Stimulated activated CD4-positive, alpha-beta T cell treated with anti-CD3 and anti-CD28 coated beads, Interleukin-2, amount 100 ng/mL, for 48 hours (primary cell): Measurements from ENCODE around the gene COMTD1.

Source experiments
- DNase-seq, 2 donors: peaks; one replicate each; pipeline ENCODE4 v3.0.0-alpha.2; 2020

COMTD1 gene

DNA sequence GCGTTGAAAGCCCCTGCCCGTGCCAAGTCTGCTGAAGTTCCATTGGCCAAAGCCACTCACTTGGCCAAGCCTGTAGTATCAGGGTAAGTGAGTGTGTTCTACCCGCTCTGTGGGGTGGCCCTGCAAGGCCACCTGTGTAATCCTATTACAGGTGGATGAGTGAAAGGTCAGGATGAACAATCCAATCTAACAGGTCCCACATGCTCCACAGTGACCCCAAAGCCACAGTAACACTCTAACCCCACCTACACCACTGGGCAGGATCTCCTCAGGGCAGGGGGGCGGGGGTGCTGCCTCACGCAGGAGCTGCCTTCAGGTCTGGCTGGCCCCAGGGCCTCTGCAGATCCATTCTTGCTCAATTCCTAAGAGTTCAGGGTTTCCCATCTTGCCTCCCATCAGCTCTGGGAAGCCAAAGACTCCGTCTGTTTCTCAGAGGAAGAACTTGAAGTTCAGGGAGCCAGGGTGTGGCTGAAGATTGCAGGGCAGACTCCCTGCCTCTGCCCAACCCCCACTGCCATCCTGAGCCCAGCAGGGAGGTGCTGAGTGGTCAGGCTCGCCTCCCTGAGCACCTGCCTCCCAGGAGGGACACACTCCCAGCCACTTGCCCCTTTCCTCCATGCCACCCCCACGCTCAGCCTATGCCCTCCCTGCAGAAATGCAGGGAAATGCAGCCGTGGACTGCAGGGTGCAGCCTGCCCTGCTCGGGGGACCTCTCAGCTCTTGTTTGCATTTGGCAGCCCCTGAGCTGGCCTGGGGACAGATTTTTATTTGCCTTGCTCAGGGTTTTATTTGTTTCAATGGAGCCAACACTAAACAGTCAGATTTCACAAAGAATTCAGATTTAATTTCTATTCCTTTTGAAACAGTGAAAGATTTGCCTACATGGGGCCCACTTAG lies 9.8 kb upstream of the COMTD1 start:
- DNase-seq: no peak

DNA sequence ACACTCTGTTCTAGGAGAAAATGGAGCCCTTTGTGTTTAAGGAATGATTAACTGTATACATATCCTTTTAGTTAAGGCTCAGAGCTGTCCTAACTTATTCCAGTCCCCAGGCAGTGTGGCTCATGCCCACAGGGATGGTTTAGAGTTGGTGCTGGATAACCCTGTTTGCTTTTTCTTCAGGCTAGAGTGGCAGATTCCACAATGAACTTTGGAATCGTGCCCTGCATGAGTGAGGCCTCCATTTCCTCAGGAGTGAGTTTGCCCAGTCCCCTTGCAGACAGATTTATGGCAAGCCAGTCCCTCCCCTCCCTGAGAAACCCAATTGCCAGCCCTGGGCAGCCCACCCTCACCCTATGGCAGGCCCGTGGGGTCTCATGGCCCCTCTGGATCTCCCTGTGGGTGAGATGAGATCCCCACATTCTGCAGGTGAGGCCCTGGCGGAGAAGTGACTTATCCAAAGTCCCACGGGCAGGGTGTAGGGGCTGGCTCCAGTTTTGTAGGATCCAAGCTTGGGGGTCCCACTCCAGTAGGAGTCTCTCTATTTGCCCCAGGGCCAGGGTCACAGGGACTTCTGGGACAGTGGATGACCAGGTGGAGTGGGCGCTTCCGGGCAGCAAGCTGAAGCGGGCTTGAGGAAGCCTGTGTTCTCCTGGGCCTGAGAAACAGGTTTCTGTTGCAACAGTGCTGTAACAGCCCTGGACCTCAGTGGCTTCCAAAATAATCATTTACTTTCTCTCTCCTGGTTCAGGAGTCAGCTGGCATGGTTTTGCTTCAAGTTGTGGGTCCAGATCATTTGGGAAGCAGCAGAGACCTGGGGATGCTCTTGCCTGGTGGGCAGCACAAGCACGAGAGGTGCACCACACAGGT lies 9.0 kb upstream of the COMTD1 start:
- DNase-seq: no peak

DNA sequence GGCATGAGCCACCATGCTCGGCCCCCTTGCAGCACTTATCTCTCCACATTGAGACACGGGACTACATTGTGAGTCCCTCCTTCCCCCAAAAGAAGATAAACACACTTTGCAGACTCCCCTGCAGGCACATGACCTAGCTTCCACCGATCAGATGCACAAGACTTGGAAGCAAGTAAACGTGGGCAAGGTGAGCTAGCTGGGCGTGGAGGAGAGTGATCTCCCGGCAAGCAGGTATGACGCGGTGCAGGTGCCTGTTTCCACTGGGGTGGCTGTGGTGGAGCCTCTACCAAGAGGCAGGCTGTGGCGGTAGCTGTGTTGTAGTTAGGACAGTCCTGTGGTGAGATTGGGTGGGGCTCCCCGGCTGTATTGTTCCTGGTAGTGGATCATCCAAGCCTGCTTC lies 7.7 kb upstream of the COMTD1 start:
- no peak for DNase-seq

DNA sequence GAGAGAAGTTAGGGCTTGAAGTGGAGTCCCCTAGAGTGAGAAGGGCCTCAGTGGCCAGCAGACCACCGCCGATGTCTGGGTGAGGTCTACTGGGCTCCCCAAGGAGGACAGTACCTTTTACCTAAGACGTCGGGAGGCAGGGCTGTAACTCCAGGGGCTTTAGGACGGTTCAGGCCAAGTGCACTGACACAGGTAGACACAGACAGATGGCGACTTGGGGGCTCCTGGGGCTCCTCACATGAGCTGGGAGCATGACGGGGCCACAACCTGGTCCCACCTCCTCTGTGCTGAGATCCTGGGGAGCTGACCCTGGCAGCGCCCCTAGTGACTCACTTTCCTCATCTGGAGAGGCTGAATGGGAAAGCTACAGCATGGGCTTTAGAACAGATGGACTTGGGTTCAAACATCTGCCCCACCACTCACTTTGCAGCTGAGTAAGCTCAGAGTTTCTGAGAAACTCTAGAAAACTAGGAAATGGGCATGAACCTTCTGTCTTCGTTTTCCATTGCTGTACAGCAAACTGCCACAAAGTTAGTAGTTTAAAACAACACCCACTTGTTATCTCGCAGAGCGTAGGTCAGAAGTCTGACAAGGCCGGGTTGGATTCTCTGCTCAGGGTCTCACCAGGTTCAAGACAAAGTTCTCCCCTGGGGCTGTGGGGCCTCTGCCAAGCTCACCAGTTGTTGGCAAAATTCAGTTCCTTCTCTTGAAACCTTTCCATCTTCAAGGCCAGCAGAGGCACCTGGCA lies 4.7 kb upstream of the COMTD1 start:
- no peak for DNase-seq

GRCh38 chr10:75239096-75239790 lies 3.5 kb upstream of the COMTD1 start:
- DNase-seq: no peak

DNA sequence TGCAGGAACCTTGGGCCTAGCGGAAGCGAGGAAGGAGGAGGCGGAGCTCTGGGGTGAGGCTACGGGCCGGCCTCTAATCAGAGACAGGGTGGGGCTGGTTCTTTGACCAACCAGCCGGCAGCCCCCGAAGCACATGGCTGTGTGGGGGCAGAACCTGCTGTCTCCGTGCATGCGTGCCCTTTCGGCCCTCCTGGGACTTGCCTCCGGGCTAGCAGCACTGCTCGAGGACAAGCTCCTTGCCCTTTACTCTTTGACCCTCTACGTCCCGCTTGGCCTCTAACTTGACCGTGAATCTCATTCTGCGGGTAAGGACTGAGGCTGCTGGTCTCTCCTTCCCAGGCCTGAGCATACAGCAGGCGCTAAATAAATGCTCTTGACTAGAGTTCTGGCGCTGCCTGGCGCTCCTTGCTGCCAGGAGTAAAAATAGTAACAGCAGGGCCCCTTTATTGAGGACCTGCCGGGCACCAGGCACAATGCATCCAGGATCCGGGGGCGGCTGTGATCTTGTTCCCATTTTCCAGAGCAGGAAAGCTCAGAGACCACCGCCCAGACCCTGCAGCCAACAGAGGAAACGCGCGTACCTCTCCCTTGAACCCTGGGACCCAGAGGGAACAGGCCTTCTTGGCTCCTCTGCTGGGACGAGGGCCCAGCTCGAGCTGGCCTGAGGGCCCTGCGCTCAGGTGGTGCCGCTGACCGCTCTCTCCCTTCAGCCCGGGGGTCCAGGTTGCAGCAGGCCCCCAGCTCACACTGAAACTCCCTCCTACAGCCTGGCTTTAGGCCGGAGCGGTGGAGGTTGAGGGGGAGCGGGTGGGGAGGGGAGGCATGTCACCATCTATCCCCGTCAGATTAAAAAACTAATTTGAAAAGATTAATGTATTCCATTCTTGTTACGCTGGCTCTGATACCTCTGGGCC lies 2.7 kb upstream of the COMTD1 start:
- DNase-seq: no peak

DNA sequence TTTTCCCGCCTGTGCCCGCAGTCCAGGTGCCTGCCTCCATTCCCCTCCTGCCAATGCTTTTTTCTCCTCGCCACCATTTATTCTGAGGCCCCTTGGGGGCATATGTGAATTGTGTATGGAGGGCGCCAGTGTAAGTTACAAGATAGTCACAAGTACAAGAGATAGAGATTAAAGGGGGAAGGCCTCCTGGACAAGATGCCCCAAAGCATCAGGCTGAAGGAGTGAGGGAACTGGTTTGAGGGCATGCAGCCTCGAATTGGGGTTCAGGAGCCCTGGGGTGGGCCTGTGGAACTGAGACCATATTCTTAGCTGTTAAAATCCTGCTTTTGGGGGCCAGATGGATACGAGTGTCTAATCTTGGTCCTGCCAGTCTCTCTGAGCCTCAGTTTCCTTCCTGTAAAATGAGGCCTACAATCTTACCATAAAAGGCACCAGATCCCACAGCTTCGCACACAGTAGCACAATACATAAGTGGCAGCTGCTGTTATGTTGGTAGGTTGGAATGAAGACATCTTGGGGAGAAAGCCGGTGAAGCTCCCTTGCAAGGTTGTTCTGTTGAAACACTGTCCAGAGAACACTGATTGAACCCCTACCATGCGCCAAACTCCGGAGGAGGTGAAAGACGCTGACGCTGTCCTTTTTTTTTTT lies 545 bp upstream of the COMTD1 start:
- no peak for DNase-seq

DNA sequence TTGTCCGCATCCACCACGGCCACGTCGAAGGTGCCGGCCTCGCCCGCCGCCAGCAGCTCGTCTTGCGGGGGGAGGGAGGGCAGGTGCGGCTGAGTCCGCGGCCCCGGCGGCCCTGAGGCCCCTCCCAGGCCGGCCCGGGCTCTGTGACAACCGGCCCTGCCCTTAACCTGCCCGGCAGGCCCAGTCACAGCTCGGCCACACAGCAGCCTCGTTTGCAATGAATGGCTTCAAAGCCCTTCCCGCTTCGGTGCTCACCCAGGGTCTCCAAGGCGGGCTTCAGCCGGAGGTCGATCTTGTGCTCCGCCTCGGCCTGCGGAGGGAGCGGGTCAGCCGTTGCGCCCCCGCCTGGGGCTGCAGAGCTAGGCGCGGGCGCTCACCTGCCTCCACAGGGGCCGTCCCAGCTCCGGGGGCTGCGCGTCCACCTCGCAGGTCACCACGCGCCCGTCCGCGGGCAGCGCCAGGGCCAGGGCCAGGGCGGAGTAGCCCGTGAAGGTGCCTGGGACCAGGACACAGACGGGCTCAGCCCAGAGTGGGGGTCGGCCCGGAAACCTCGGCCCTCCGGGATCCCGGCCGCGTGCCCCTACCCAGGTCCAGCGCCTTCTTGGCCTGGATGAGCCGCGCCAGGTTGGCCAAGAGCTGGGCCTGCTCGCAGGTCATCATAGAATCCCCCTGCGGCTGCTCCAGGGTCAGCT lies 928 bp downstream of the COMTD1 start:
- peak in 1 of 2 donors; percentile 22 for DNase-seq

- DNase-seq: peak; percentile 97 to 99
These were observed 1.6 kb downstream of the COMTD1 start for GRCh38 chr10:75234017-75234682.

DNA sequence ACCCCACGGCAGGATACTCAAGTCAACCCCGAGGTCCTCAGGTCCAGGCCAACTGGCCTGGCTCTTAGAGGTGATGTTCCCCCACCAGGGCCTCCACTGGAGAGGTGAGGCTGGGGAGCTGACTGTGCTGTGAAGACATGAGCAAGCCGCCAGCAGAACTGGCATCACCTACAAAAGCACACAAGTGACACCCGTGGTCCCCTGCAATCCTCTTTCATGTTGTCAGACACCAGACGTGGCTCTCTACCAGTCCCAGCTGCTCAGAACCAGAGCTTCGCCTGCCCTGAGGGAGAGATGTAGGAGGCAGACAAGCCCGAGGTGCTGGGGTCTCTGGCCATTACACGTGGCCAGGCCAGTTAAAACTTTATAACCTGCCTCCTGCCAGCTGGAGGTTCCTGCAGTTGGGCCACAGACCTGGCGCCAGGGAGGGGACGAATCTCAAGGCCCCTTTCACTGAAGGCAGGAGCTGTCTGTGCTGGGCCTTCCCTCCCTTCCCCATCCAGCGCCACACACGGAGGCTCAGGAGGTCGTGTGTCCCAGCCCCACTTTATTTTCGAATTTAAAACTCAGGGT lies 2.2 kb downstream of the COMTD1 start:
- no peak for DNase-seq

GRCh38 chr10:75231672-75232581 lies 3.8 kb downstream of the COMTD1 start:
- DNase-seq: no peak

GRCh38 chr10:75230600-75231038 lies 5.1 kb downstream of the COMTD1 start:
- peak; percentile 91 for DNase-seq

GRCh38 chr10:75229971-75230370 lies 5.8 kb downstream of the COMTD1 start:
- no peak for DNase-seq

- DNase-seq: no peak
These were observed 6.9 kb downstream of the COMTD1 start for GRCh38 chr10:75228834-75229233.

GRCh38 chr10:75228278-75228677 lies 7.5 kb downstream of the COMTD1 start:
- DNase-seq: no peak

- no peak for DNase-seq
These were observed 9.1 kb downstream of the COMTD1 start for GRCh38 chr10:75226656-75227055.

- DNase-seq: no peak
These were observed 9.7 kb downstream of the COMTD1 start for GRCh38 chr10:75226095-75226494.

GRCh38 chr10:75223507-75223906 lies 12.2 kb downstream of the COMTD1 start:
- DNase-seq: no peak
